Heart right ventricle (tissue), 16 donors: ENCODE measurements around the gene NUDT3. TPM values are rescaled to one million over a fixed set of nuclear protein-coding genes. Genes with fewer than 3 reads are reported as not detected.
A peak's percentile ranks its signal among the peaks of the same experiment; 100 is the strongest.
"Not testable (repeated sequence)": the region's sequence is repeated elsewhere in the genome, so short reads cannot be mapped to it uniquely, and the experiment has no call there.

Experiments used
- ATAC-seq, 8 donors: fragments of 200-7000 bp; cut with Tn5 transposase; one replicate each; pipeline ENCODE4 v1.9.1; 2020; ENCODE audit warnings: mild to moderate bottlenecking in 8 of 8, moderate library complexity in 8 of 8, moderate number of reproducible peaks in 1 of 8
- DNase-seq, 2 donors: peaks; one replicate each; pipeline ENCODE4 v3.0.0-alpha.2; 2020
- H3K27ac ChIP-seq, 10 donors: fragments of 200-600 bp; sonication (generic) in 2 of 10; one replicate each; pipeline versions ENCODE4 v1.5.0 to v1.8.0; 2020 to 2022; ENCODE audit warnings: mild to moderate bottlenecking in 3 of 10
- H3K27me3 ChIP-seq, 7 donors: fragments of 200-600 bp; one replicate each; pipeline ENCODE4 v1.8.0; 2021 to 2022; ENCODE audit warnings: mild to moderate bottlenecking in 2 of 7
- H3K36me3 ChIP-seq, 9 donors: fragments of 200-600 bp; sonication (generic) in 1 of 9; one replicate each; pipeline versions ENCODE4 v1.5.0 to v1.8.0; 2020 to 2022; ENCODE audit warnings: mild to moderate bottlenecking in 2 of 9
- H3K4me1 ChIP-seq, 9 donors: fragments of 200-600 bp; sonication (generic) in 1 of 9; one replicate each; pipeline versions ENCODE4 v1.5.0 to v1.8.0; 2020 to 2022; ENCODE audit warnings: mild to moderate bottlenecking in 4 of 9
- H3K4me3 ChIP-seq, 10 donors: fragments of 200-600 bp; sonication (generic) in 2 of 10; one replicate each; pipeline versions ENCODE4 v1.5.0 to v1.8.0; 2020 to 2022; ENCODE audit warnings: mild to moderate bottlenecking in 7 of 10, moderate library complexity in 2 of 10
- H3K9me3 ChIP-seq, 11 donors: fragments of 200-600 bp in 10 of 11; sonication (generic) in 2 of 11; one replicate each; pipeline versions ENCODE4 v1.5.0 to v1.8.0; 2013 to 2022; ENCODE audit warnings: mild to moderate bottlenecking in 2 of 11, control low read depth in 1 of 11, moderate library complexity in 1 of 11
- WGBS, 2 donors: extraction: QIAGEN DNeasy Blood & Tissue Kit; methylation state at CpG; one replicate each; pipeline ENCODE4 v1.1.7; 2013; ENCODE audit warnings: inconsistent platforms in 1 of 2; 5-methylcytosine and 5-hydroxymethylcytosine counted together
- intact Hi-C, 10 donors: fragments of 100-400 bp; cut with DNase I; formaldehyde crosslinking; loops; one replicate each; pipeline versions ENCODE4 v1.11.1 to v1.14.2; 2022
- polyA plus RNA-seq, 2 donors: library from polyadenylated mRNA; stranded (reverse); fragments of 200-250 nt; gene quantifications; one replicate each; pipeline ENCODE4 v1.2.3, GENCODE V29; 2013
- total RNA-seq, 10 donors: library from RNA; stranded (reverse); fragmentation: NEBNext Ultra II Directional in 3 of 10; extraction: Animal tissue kit (Norgen Biotek cat#: 25700) in 3 of 10; gene quantifications; one replicate each; pipeline versions ENCODE4 v1.2.1 to v1.2.4, GENCODE V29; 2021 to 2023
- TF ChIP-seq, protein P1 (sequence below), 9 donors: fragments of 200-600 bp; sonication (generic) in 2 of 9; IDR thresholded peaks; one replicate each; pipeline versions ENCODE4 v1.5.0 to v1.8.0; 2021 to 2022; ENCODE audit warnings: antibody characterized with exemption in 9 of 9, mild to moderate bottlenecking in 5 of 9, moderate library complexity in 1 of 9
- donor health status: Arrhythmogenic right ventricular cardiomyopathy.
- donor health status: ischemic (EF 13 %, LVEDD 7.1; RV severe dilation, severe dysfunction).
- donor health status: healthy with polysubstance abuse.
- donor health status: DM: no; HTN: yes; CAD: no.
- donor health status: DM: no; HTN: no; CAD: no.
- donor health status: ischemic (EF 25% LVEDD 6.9; RV normal size, moderate dysfunction).
- donor health status: ischemic (EF 25% LVEDD 5.7; RV mildly dilated, moderate dysfunction).
- donor health status: healthy.
- donor health status: DM: yes; HTN: yes; CAD: no.
- donor health status: Ischemic cardiomyopathy.
- donor health status: ischemic (EF 35%, LVEDD 5.7; RV mildly dilated, moderate dysfunction).
- donor health status: nonischemic (EF 11% LVEDD 7.7; RV severe dilation, severe dysfunction).
- donor health status: DM: yes; HTN: yes; CAD: no.
- donor health status: PGD.
- donor health status: ischemic (EF 29% LVEDD 5.4; RV normal size, mild dysfunction).
- donor health status: nonischemic (EF 23%, LVEDD 6.1; RV moderate dilation, normal function).

Gene NUDT3
- total and polyA plus RNA-seq, 12 donors: 9.3 to 67.1 (median 54.4) TPM

DNA sequence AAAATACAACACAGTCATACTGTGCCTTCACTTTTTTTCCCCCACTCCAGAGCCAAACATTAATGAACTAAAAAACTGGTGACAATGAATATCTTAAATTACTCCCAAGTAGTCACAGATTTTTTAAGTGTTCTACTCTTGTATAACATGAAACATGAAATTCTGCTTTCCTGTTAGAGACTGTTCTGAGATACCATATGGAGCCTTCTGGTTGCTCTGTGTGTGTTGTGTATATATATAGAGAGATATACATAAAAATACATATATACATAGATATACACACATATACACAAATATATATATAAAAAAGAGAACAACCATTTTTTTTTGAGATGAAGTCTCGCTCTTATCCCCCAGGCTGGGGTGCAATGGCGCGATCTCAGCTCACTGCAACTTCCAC lies 63.5 kb downstream of the NUDT3 start:
- H3K27me3 ChIP-seq: no peaks in the 10 kb centered on the region
- intact Hi-C loops: no loop called here

GRCh38 chr6:34327313-34328205 lies 64.9 kb downstream of the NUDT3 start:
- ATAC-seq, intact Hi-C loops: not testable (repeated sequence)

More for the DNA sequence above, 63.5 kb downstream of the NUDT3 start:
- TF ChIP-seq, protein P1, sequence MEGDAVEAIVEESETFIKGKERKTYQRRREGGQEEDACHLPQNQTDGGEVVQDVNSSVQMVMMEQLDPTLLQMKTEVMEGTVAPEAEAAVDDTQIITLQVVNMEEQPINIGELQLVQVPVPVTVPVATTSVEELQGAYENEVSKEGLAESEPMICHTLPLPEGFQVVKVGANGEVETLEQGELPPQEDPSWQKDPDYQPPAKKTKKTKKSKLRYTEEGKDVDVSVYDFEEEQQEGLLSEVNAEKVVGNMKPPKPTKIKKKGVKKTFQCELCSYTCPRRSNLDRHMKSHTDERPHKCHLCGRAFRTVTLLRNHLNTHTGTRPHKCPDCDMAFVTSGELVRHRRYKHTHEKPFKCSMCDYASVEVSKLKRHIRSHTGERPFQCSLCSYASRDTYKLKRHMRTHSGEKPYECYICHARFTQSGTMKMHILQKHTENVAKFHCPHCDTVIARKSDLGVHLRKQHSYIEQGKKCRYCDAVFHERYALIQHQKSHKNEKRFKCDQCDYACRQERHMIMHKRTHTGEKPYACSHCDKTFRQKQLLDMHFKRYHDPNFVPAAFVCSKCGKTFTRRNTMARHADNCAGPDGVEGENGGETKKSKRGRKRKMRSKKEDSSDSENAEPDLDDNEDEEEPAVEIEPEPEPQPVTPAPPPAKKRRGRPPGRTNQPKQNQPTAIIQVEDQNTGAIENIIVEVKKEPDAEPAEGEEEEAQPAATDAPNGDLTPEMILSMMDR (IDR thresholded peaks at IDR 0.05): no peak
- ATAC-seq (no peak), DNase-seq (no peak)
- no peak overlapping the region for H3K27ac ChIP-seq
- H3K9me3 ChIP-seq: no peaks in the 10 kb centered on the region
- H3K4me1 ChIP-seq: peaks cover 7 to 54% (median 37%) of the 10 kb centered on the region in 9 donors
- no peak overlapping the region for H3K4me3 ChIP-seq
- 99% methylated on average over 3 of the region's 3 CpGs for WGBS, 2 donors
- peaks cover 0 to 12% (median 0%) of the 10 kb centered on the region in 9 donors for H3K36me3 ChIP-seq

GRCh38 chr6:34325633-34326032 lies 66.8 kb downstream of the NUDT3 start:
- DNase-seq: no peak
- TF ChIP-seq, protein P1 (IDR thresholded peaks at IDR 0.05): no peak
- 72 to 80% methylated on average over 4 of the region's 4 CpGs for WGBS, 2 donors
- ATAC-seq: no peak
- no peaks in the 10 kb centered on the region for H3K9me3 ChIP-seq
- peaks cover 0 to 30% (median 11%) of the 10 kb centered on the region in 9 donors for H3K4me1 ChIP-seq
- no peaks in the 10 kb centered on the region for H3K27me3 ChIP-seq
- intact Hi-C loops: no loop called here
- H3K27ac ChIP-seq: peak overlapping the region in 4 of 10 donors; percentile 31 to 70 (median 36)
- H3K4me3 ChIP-seq: no peak overlapping the region
- H3K36me3 ChIP-seq: peaks cover 0 to 10% (median 0%) of the 10 kb centered on the region in 9 donors

More at GRCh38 chr6:34327313-34328205, 64.9 kb downstream of the NUDT3 start:
- Histone ChIP-seq H3K36me3 (peaks cover 0 to 12% (median 0%) of the 10 kb centered on the region in 9 donors), H3K4me1 (peaks cover 0 to 42% (median 22%) of the 10 kb centered on the region in 9 donors)
- H3K9me3 ChIP-seq, H3K27me3 ChIP-seq, H3K4me3 ChIP-seq, H3K27ac ChIP-seq, DNase-seq: not testable (repeated sequence)
- WGBS, 2 donors: 96 to 97% methylated on average over 16 of the region's 16 CpGs

DNA sequence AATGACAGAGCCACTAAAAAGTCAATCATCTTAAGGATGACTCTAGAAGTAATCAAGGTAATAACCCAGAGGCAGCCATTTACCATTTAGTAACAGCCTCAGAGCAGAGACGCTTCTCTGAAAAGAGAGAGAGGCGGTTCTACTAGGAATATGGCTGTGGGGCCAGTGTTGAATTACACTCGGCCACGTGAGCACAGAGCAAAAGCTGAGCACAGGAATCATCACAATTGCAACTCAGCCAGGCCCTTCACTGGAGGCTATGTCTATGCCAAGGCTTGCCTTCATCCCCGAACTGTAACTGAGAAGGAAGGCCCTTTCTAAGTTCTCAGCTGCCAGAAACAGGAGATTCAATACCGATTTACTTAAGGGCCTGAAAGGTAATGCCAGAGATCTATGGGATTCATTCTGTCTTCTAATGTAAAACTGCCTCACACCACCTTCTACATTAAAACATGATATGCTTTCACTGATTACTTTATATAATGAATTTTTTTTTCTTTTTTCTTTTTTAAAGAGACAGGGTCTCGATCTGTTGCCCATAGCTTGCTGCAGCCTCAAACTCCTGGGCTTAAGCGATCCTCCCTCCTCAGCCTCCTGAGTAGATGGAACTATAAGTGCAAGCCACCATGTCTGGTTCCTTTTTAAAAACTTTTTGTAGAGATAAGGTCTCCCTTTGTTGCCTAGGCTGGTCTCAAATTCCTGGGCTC lies 67.6 kb downstream of the NUDT3 start:
- peak overlapping the region in 8 of 10 donors; percentile 28 to 70 (median 41) for H3K27ac ChIP-seq
- H3K4me1 ChIP-seq: peaks cover 0 to 31% (median 11%) of the 10 kb centered on the region in 9 donors
- no peaks in the 10 kb centered on the region for H3K27me3 ChIP-seq
- peak; percentile 86 to 96 (median 90) for ATAC-seq
- no peaks in the 10 kb centered on the region for H3K9me3 ChIP-seq
- WGBS, 2 donors: 53 to 57% methylated on average over 8 of the region's 8 CpGs
- H3K4me3 ChIP-seq: no peak overlapping the region
- TF ChIP-seq, protein P1 (IDR thresholded peaks at IDR 0.05): no peak
- peak in 1 of 2 donors; percentile 60 for DNase-seq
- intact Hi-C loops: no loop called here
- peaks cover 0 to 8% (median 0%) of the 10 kb centered on the region in 9 donors for H3K36me3 ChIP-seq

DNA sequence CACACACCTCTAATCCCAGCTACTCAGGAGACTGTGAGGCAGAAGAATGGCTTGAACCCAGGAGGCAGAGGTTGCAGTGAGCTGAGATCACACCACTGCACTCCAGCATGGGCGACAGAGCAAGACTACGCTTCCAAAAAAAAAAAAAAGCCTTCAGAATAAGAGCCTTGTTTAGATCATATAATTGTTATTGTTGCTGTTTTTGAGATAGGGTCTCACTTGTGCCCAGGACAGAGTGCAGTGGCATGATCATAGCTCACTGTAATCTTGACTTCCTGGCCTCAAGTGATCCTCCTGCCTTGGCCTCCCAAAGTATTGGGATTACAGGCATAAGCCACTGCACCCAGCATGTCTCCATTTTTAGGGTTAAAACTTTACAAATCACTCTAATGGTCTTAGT lies 68.2 kb downstream of the NUDT3 start:
- ATAC-seq, DNase-seq, H3K9me3 ChIP-seq, H3K36me3 ChIP-seq, H3K27me3 ChIP-seq, intact Hi-C loops, H3K4me3 ChIP-seq: not testable (repeated sequence)
- peak overlapping the region in 7 of 10 donors; percentile 28 to 70 (median 41) for H3K27ac ChIP-seq
- WGBS, 2 donors: 94 to 95% methylated on average over 2 of the region's 2 CpGs
- H3K4me1 ChIP-seq: peaks cover 0 to 37% (median 17%) of the 10 kb centered on the region in 9 donors
